Measurements from ENCODE around the gene PCOLCE2. TPM values are rescaled to one million over a fixed set of nuclear protein-coding genes. Genes with fewer than 3 reads are reported as not detected.

PCOLCE2 gene
- total and polyA plus RNA-seq, 8 donors, result 0.75 to 26.9 (median 3.7) TPM; not detected in 2

DNA sequence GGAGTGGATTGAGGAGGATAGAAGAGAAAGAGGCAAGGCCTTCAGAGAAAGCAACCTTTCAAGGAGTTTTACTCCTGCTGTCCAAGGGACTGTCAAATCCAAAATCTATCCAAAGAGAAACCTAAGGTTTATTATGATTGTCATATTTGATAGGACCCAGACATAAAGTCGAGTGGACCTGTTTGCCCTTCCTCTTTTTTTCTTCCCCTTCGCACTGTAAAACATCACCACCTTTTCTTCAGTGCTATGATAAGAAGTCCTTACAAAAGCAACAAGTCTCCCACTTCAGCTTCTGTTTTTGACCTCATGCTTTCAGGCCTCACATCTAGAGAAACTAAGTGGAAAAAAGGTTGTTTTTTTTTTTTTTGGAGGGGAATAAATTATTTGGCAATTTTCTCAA, 92.1 kb downstream of the PCOLCE2 start:
- intact Hi-C loops (cut with DNase I; ENCODE audit: low total_unique reads), result no loop called here
- TF ChIP-seq EP300 (IDR thresholded peaks at IDR 0.05) (no peak), POLR2AphosphoS5 (IDR thresholded peaks at IDR 0.05) (no peak), CTCF (IDR thresholded peaks at IDR 0.05) (no peak), POLR2A (IDR thresholded peaks at IDR 0.05) (no peak)
- Histone ChIP-seq H3K27me3 (no peaks in the 10 kb centered on the region), H3K27ac (no peak overlapping the region), H3K36me3 (no peaks in the 10 kb centered on the region), H3K4me1 (no peaks in the 10 kb centered on the region), H3K4me3 (no peak overlapping the region), H3K9me3 (no peaks in the 10 kb centered on the region)
- 47 to 68% (median 59%) methylated on average over 2 of the region's 2 CpGs for WGBS, 5 donors
- no peak for DNase-seq

- Histone ChIP-seq H3K4me3 (no peak overlapping the region), H3K27ac (no peak overlapping the region), H3K27me3 (no peaks in the 10 kb centered on the region), H3K9me3 (no peaks in the 10 kb centered on the region), H3K36me3 (no peaks in the 10 kb centered on the region), H3K4me1 (no peaks in the 10 kb centered on the region)
- intact Hi-C loops (cut with DNase I; ENCODE audit: low total_unique reads), result no loop called here
- no peak for DNase-seq
- WGBS, 5 donors, result 59 to 89% (median 77%) methylated on average over 1 of the region's 1 CpG
- TF ChIP-seq CTCF (IDR thresholded peaks at IDR 0.05) (no peak), POLR2AphosphoS5 (IDR thresholded peaks at IDR 0.05) (no peak), POLR2A (IDR thresholded peaks at IDR 0.05) (no peak), EP300 (IDR thresholded peaks at IDR 0.05) (no peak)
Measured at GRCh38 chr3:142795332-142795731, 93.6 kb downstream of the PCOLCE2 start.

- 78 to 88% (median 84%) methylated on average over 4 of the region's 4 CpGs for WGBS, 5 donors
- Histone ChIP-seq H3K4me3 (no peak overlapping the region), H3K4me1 (no peaks in the 10 kb centered on the region), H3K27me3 (no peaks in the 10 kb centered on the region), H3K9me3 (no peaks in the 10 kb centered on the region), H3K27ac (no peak overlapping the region), H3K36me3 (no peaks in the 10 kb centered on the region)
- intact Hi-C loops (cut with DNase I; ENCODE audit: low total_unique reads), result no loop called here
- no peak for DNase-seq
- TF ChIP-seq EP300 (IDR thresholded peaks at IDR 0.05) (no peak), POLR2AphosphoS5 (IDR thresholded peaks at IDR 0.05) (no peak), POLR2A (IDR thresholded peaks at IDR 0.05) (no peak), CTCF (IDR thresholded peaks at IDR 0.05) (no peak)
Measured at GRCh38 chr3:142794508-142794907, 94.4 kb downstream of the PCOLCE2 start.

GRCh38 chr3:142787719-142788118, 101.2 kb downstream of the PCOLCE2 start:
- H3K36me3 ChIP-seq, result peaks cover 0 to 5% (median 0%) of the 10 kb centered on the region in 4 donors
- TF ChIP-seq POLR2A (IDR thresholded peaks at IDR 0.05) (no peak), CTCF (IDR thresholded peaks at IDR 0.05) (no peak), EP300 (IDR thresholded peaks at IDR 0.05) (no peak), POLR2AphosphoS5 (IDR thresholded peaks at IDR 0.05) (no peak)
- no peak for DNase-seq
- H3K27me3 ChIP-seq, result no peaks in the 10 kb centered on the region
- H3K4me3 ChIP-seq, result no peak overlapping the region
- H3K4me1 ChIP-seq, result no peaks in the 10 kb centered on the region
- no peak overlapping the region for H3K27ac ChIP-seq
- 36 to 54% (median 43%) methylated on average over 1 of the region's 1 CpG for WGBS, 5 donors
- intact Hi-C loops (cut with DNase I; ENCODE audit: low total_unique reads), result no loop called here
- H3K9me3 ChIP-seq, result peaks cover 0 to under 1% (median 0%) of the 10 kb centered on the region in 4 donors
